Lower leg skin (tissue), 4 donors: Measurements from ENCODE around the gene MTA3. TPM values are rescaled to one million over a fixed set of nuclear protein-coding genes. Genes with fewer than 3 reads are reported as not detected.

Source experiments
- DNase-seq, 2 donors: peaks; one replicate each; pipeline ENCODE4 v3.0.0-alpha.2; 2019; ENCODE audit warnings: low spot score in 2 of 2
- H3K4me3 ChIP-seq: fragments of 200-600 bp; sonication (generic); 2 replicates; pipeline ENCODE4 v1.5.1; 2017; ENCODE audit warnings: mild to moderate bottlenecking, low read depth; ENCODE audit not compliant: poor library complexity, severe bottlenecking
- CTCF ChIP-seq, 3 donors: fragments of 450-650 bp; IDR thresholded peaks; one replicate each; pipeline ENCODE4 v1.5.1; 2016; ENCODE audit warnings: antibody characterized with exemption in 3 of 3, mild to moderate bottlenecking in 3 of 3, moderate library complexity in 2 of 3
- POLR2A ChIP-seq, 2 donors: fragments of 450-650 bp; IDR thresholded peaks; one replicate each; pipeline ENCODE4 v1.6.1; 2016 to 2017; ENCODE audit warnings: antibody characterized with exemption in 2 of 2, mild to moderate bottlenecking in 1 of 2, moderate library complexity in 1 of 2
- WGBS, 2 donors: methylation state at CpG; one replicate each; pipeline ENCODE4 v1.1.5; 2018; 5-methylcytosine and 5-hydroxymethylcytosine counted together
- intact Hi-C: fragments of 100-400 bp; cut with DNase I; formaldehyde crosslinking; loops from one replicate; pipeline ENCODE4 v1.15.0; 2023; ENCODE audit warnings: low total_unique reads
- total RNA-seq, 4 donors: library from RNA; depleted of rRNA; stranded (reverse); fragments of >200 nt; gene quantifications; one replicate each; pipeline ENCODE4 v1.1.0, GENCODE V29; 2016

Gene MTA3
- total RNA-seq, 4 donors from 2014 or later = 32.9 to 50.4 (median 35.9) TPM

DNA sequence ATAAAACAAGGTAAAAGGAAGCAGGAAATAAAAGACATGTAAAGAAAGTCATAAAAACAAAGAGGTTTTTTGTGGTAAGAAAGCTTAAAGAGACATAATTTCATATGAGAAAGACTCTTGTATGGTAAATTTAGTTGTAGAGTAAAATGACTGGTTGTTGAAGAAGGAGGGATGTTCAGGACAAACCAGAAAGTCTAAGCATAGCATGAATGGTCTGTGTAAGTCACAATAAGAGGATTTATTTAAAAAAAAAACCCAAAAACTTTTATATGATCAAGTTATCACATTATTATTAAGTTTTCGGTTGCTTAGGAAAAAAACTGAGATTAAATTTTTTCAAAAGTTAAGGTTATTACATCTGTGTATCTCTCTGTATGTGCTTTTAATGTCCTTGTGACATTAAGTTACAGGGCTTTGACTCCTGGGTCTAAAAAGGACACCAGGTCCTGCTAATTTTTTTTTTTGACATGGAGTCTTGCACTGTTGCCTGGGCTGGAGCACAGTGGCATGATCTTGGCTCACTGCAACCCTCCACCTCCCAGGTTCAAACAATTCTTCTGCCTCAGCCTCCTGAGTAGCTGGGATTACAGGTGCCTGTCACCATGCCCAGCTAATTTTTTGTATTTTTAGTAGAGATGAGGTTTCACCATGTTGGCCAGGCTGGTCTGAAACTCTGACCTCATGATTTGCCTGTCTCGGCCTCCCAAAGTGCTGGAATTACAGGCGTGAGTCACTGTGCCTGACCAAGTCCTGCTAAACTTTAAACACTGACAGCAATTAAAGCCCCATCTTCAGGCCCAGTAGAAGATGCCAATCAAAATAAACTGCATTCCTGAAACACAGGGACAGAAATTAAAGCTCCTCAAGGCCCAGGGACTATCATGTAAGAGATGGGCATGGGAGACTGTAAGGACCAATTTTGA lies 209.7 kb downstream of the MTA3 start:
- TF ChIP-seq POLR2A (IDR thresholded peaks at IDR 0.05) = no peak
- TF ChIP-seq CTCF (IDR thresholded peaks at IDR 0.05) = no peak
- 83 to 88% methylated on average over 3 of the region's 3 CpGs for WGBS, 2 donors
- intact Hi-C loops = no loop called here
- H3K4me3 ChIP-seq = no peak overlapping the region
- peak in 1 of 2 donors; percentile 61 for DNase-seq

DNA sequence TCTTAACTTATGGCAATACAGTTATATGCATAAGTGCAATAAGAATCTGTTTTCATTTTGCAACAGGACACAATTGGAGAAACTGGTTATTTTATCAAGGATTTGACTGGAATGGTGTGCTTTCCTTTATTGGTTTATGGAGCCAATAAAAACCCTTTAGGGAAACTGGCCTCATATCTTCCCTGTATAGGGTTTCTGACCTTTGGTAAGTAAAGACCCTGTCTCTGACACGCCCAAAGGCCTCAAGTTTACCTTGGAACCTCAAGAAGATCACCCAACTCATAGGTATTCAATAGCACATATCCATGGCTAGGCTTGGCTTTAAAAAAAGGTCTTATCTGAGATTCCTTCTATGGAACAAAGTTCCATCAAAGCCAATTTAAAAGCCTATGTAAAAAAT lies 212.7 kb downstream of the MTA3 start:
- no peak for TF ChIP-seq POLR2A (IDR thresholded peaks at IDR 0.05)
- TF ChIP-seq CTCF (IDR thresholded peaks at IDR 0.05) = no peak
- WGBS, 2 donors = 90 to 100% methylated on average over 1 of the region's 1 CpG
- DNase-seq = no peak
- intact Hi-C loops = no loop called here
- no peak overlapping the region for H3K4me3 ChIP-seq

- DNase-seq = peak in 1 of 2 donors; percentile 57
- TF ChIP-seq POLR2A (IDR thresholded peaks at IDR 0.05) = no peak
- intact Hi-C loops = no loop called here
- 86 to 88% methylated on average over 9 of the region's 9 CpGs for WGBS, 2 donors
- no peak overlapping the region for H3K4me3 ChIP-seq
Measured at GRCh38 chr2:42783511-42783910, 215.1 kb downstream of the MTA3 start.

- TF ChIP-seq POLR2A (IDR thresholded peaks at IDR 0.05) (no peak), CTCF (IDR thresholded peaks at IDR 0.05) (no peak)
- WGBS, 2 donors = 82 to 89% methylated on average over 6 to 7 of the region's 7 CpGs
- peak in 1 of 2 donors; percentile 48 for DNase-seq
Measured at GRCh38 chr2:42784204-42784880, 215.9 kb downstream of the MTA3 start.

GRCh38 chr2:42786561-42787345 lies 218.3 kb downstream of the MTA3 start:
- DNase-seq = peak in 1 of 2 donors; percentile 77
- TF ChIP-seq POLR2A (IDR thresholded peaks at IDR 0.05) = no peak
- no peak for TF ChIP-seq CTCF (IDR thresholded peaks at IDR 0.05)
- H3K4me3 ChIP-seq = no peak overlapping the region
- 86 to 91% methylated on average over 15 of the region's 15 CpGs for WGBS, 2 donors
- intact Hi-C loops = no loop called here

More at GRCh38 chr2:42784204-42784880, 215.9 kb downstream of the MTA3 start:
- intact Hi-C loops = no loop called here
- H3K4me3 ChIP-seq = no peak overlapping the region
